NB4 (cell line): ENCODE data around the gene INCA1.
A peak's percentile ranks its signal among the peaks of the same experiment; 100 is the strongest.

Source experiments
- DNase-seq: peaks from one replicate; pipeline ENCODE4 v3.0.0; 2010; ENCODE audit warnings: low read depth
- H3K4me3 ChIP-seq: one replicate; pipeline ENCODE4 v1.5.1; 2011; ENCODE audit warnings: mild to moderate bottlenecking, low read depth, low read length, moderate library complexity
- MYC ChIP-seq: IDR thresholded peaks from 2 replicates; pipeline ENCODE4 v1.6.1; 2011; ENCODE audit warnings: low read depth, low read length
- POLR2A ChIP-seq: IDR thresholded peaks from 2 replicates; pipeline ENCODE4 v1.6.1; 2011; ENCODE audit warnings: mild to moderate bottlenecking; ENCODE audit not compliant: insufficient read length; ENCODE audit errors: extremely low read depth
- TF ChIP-seq, protein P1 (sequence below): IDR thresholded peaks from 2 replicates; pipeline ENCODE4 v1.6.1; 2011; ENCODE audit warnings: low read depth, low read length
- TF ChIP-seq, protein P2 (sequence below): IDR thresholded peaks from one replicate; pipeline ENCODE4 v1.5.1; 2012; ENCODE audit warnings: low read depth, low read length

INCA1 gene

GRCh38 chr17:4994081-4994595 is 3.2 kb downstream of the INCA1 start:
- DNase-seq: no peak
- TF ChIP-seq MYC: no peak
- TF ChIP-seq, protein P1, sequence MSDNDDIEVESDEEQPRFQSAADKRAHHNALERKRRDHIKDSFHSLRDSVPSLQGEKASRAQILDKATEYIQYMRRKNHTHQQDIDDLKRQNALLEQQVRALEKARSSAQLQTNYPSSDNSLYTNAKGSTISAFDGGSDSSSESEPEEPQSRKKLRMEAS: no peak
- no peak overlapping the region for H3K4me3 ChIP-seq

GRCh38 chr17:4987767-4988567 is 9.4 kb downstream of the INCA1 start:
- H3K4me3 ChIP-seq: peak overlapping the region; percentile 65
- TF ChIP-seq POLR2A (no peak), MYC (no peak)
- TF ChIP-seq, protein P2, sequence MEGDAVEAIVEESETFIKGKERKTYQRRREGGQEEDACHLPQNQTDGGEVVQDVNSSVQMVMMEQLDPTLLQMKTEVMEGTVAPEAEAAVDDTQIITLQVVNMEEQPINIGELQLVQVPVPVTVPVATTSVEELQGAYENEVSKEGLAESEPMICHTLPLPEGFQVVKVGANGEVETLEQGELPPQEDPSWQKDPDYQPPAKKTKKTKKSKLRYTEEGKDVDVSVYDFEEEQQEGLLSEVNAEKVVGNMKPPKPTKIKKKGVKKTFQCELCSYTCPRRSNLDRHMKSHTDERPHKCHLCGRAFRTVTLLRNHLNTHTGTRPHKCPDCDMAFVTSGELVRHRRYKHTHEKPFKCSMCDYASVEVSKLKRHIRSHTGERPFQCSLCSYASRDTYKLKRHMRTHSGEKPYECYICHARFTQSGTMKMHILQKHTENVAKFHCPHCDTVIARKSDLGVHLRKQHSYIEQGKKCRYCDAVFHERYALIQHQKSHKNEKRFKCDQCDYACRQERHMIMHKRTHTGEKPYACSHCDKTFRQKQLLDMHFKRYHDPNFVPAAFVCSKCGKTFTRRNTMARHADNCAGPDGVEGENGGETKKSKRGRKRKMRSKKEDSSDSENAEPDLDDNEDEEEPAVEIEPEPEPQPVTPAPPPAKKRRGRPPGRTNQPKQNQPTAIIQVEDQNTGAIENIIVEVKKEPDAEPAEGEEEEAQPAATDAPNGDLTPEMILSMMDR: no peak
- TF ChIP-seq, protein P1: no peak
- peak; percentile 75 for DNase-seq

DNA sequence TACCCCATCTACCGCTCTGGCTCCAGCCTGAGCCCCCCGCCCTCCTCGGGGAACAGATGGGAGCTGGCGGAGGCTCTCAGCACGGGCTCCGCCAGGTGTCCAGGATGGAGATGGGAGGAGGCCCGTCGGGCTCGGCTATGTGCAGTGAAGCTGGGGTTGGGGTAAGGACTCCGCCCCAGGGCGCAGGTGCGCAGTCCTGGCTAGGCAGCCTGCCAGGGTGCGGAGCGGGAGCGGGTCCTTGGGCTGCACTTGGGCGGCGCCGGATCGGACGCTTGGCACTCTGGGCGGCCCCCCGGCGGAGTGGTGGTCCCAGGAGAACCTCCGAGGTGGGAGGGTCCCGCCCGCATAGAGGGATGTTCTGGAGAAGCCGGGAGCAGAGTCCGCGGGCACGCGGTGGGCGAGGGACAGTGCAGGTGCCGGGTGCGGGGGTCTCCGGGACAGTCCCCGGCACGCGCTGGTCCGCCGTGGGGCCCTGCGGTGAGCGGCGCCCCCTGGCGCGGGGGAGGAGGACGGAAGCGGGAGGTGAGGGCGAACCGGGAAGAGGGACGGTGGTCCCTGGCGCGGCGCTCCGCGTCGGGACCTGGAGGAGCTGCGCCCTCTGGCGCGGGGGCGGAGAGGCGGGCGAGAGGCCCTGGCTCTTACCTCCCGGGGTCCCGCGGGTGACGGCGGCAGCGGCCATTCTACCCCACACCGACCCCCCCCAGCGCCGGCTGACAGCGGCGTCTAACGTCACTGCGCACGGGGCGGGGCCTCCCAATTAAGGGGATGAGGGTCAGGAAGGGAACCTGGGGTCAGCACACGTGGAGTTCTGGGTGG is 10.2 kb downstream of the INCA1 start, which contains the start of gene CAMTA2:
Gene CAMTA2, minus strand, starts transcription at position 725 of the 816 bp plus-strand sequence. CDS start 1,453 bp downstream, outside the sequence.
- TF ChIP-seq, protein P2: peak; percentile 42
- TF ChIP-seq MYC: peak; percentile 63; the same call in 1 of the 2 replicates
- TF ChIP-seq, protein P1: peak; percentile 79
- peak; percentile 35 for TF ChIP-seq POLR2A
- H3K4me3 ChIP-seq: peak within 1 kb of the TSS; percentile 65
- DNase-seq: peak; percentile 82

GRCh38 chr17:4986403-4986802 is 10.9 kb downstream of the INCA1 start:
- TF ChIP-seq POLR2A (no peak), MYC (no peak)
- TF ChIP-seq, protein P1: no peak
- TF ChIP-seq, protein P2: no peak
- no peak for DNase-seq
- H3K4me3 ChIP-seq: peak overlapping the region; percentile 65

DNA sequence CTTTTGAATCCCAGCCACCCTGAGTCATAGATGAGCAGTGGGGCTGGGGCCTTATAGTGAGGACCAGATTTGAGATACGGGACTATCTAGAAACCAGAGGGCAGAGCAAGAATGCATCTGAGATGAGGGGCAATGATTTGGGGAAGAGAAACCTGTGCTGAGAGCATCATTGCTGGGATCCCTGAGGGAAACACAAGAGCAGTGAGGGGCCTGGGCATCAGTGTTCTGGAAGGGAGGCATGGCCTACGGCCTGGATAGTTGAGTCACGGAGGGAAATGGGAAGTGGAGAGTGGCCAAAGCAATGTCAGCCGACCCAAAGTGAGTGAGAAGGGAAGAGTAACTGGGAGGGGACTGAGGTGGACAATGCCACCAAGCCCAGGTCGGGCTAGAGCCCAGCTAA is 15.0 kb downstream of the INCA1 start:
- no peak overlapping the region for H3K4me3 ChIP-seq
- TF ChIP-seq, protein P2: no peak
- TF ChIP-seq, protein P1: no peak
- TF ChIP-seq MYC (no peak), POLR2A (no peak)
- no peak for DNase-seq
